Measurements from ENCODE around the gene DIP2B.
"Not testable (repeated sequence)": the region's sequence is repeated elsewhere in the genome, so short reads cannot be mapped to it uniquely, and the experiment has no call there.

DIP2B gene

DNA sequence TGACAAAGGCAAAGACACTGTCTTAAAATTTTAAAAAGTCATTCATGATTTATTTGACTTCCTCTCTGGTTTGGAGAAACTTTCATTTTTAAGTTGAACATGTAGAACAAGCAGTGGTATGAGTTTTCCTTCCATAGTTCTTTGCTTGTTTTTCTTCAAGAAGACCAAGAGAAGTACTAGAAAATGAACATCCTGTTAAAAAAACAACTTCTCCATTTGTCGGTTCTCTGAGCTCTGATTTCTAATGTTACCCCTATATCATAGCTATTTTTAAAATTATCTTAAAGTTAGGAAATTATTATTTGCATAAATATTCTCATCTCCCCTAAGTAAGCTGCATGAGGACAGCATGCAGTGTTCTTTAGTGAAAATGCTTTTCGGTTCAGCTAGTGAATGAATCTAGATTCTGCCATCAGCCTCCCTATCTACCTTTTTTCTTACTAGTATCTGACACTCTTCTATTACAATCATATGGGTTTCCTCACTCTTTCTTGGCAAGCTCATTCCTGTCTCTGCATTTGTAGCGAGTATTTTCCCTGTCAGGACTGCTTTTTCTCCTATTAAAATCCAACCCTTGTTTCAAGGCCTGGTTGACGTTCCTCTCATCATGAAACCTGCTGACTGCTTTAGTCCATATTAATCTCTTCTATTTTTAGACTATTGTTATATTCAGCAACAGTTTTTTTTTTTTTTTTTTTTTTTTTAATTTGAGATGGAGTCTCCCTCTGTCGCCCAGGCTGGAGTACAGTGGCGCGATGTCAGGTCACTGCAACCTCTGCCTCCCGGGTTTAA is 15.8 kb downstream of the DIP2B start:
- TF ChIP-seq, protein P1, sequence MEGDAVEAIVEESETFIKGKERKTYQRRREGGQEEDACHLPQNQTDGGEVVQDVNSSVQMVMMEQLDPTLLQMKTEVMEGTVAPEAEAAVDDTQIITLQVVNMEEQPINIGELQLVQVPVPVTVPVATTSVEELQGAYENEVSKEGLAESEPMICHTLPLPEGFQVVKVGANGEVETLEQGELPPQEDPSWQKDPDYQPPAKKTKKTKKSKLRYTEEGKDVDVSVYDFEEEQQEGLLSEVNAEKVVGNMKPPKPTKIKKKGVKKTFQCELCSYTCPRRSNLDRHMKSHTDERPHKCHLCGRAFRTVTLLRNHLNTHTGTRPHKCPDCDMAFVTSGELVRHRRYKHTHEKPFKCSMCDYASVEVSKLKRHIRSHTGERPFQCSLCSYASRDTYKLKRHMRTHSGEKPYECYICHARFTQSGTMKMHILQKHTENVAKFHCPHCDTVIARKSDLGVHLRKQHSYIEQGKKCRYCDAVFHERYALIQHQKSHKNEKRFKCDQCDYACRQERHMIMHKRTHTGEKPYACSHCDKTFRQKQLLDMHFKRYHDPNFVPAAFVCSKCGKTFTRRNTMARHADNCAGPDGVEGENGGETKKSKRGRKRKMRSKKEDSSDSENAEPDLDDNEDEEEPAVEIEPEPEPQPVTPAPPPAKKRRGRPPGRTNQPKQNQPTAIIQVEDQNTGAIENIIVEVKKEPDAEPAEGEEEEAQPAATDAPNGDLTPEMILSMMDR (IDR thresholded peaks at IDR 0.05; ENCODE audit: low read length, missing control alignments): no peak
- no peak for DNase-seq (ENCODE audit: low read depth)
- no peak overlapping the region for H3K4me3 ChIP-seq (replicated peaks; ENCODE audit: low read depth, low read length)

- H3K4me3 ChIP-seq (replicated peaks; ENCODE audit: low read depth, low read length); DNase-seq (ENCODE audit: low read depth): not testable (repeated sequence)
These were observed 17.0 kb downstream of the DIP2B start for GRCh38 chr12:50521781-50522180.

DNA sequence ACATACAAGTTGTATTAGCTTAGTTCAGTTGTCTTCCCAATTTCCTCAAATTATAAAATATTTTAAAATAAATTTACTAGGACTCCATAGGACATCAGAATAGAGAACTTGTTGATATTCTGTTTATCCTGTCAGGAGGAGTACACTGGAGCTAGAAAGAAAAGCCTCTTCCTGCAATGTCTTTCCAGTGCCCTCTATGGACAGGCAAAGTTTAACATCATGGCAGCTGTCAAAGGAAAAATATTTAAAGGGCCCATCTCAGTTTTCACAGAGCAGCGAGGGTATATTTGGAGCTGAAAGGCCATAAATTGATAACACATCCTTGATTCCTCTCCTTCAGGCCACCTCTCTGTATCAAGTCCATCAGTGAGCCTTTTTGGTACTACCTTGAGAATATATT is 19.0 kb downstream of the DIP2B start:
- no peak overlapping the region for H3K4me3 ChIP-seq (replicated peaks; ENCODE audit: low read depth, low read length)
- no peak for DNase-seq (ENCODE audit: low read depth)
- TF ChIP-seq, protein P1 (IDR thresholded peaks at IDR 0.05; ENCODE audit: low read length, missing control alignments): no peak

DNA sequence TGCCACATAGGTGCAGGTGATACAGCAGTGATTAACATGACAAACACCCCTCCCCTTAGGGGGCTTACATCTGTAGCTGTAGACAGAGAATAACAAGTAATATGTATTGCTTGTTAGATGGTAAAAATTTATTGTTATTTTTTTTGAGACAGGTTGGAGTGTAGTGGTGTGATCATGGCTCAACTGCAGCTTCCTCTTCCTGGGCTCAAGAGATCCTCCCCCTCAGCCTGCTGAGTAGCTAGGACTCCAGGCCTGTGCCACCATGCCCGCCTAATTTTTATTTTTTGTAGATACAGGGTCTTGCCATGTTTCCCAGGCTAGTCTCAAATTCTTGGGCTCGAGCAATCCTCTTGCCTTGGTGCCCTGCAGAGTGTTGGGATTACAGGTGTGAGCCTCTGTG is 19.8 kb downstream of the DIP2B start:
- TF ChIP-seq, protein P1 (IDR thresholded peaks at IDR 0.05; ENCODE audit: low read length, missing control alignments): no peak
- DNase-seq (ENCODE audit: low read depth): no peak
- H3K4me3 ChIP-seq (replicated peaks; ENCODE audit: low read depth, low read length): no peak overlapping the region

DNA sequence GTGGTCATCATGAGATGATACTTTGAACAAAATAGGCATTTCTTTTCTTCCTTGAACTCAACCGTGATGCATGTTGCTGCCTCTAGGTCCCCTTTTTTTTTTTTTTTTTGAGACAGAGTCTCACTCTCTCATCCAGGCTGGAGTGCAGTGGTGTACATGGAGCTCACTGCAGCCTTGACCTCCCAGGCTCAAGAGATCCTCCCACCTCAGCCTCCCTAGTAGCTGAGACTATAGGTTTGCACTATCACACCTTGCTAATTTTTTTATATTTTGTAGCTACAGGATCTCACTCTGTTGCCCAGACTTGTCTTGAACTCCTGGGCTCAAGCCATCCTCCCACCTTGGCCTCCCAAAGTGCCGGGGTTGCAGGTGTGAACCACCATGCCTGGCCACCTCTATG is 20.6 kb downstream of the DIP2B start:
- no peak for DNase-seq (ENCODE audit: low read depth)
- no peak overlapping the region for H3K4me3 ChIP-seq (replicated peaks; ENCODE audit: low read depth, low read length)
- TF ChIP-seq, protein P1 (IDR thresholded peaks at IDR 0.05; ENCODE audit: low read length, missing control alignments): no peak

- TF ChIP-seq, protein P1 (IDR thresholded peaks at IDR 0.05; ENCODE audit: low read length, missing control alignments): no peak
- no peak for DNase-seq (ENCODE audit: low read depth)
- H3K4me3 ChIP-seq (replicated peaks; ENCODE audit: low read depth, low read length): no peak overlapping the region
These were observed 22.6 kb downstream of the DIP2B start for GRCh38 chr12:50527359-50527726.

DNA sequence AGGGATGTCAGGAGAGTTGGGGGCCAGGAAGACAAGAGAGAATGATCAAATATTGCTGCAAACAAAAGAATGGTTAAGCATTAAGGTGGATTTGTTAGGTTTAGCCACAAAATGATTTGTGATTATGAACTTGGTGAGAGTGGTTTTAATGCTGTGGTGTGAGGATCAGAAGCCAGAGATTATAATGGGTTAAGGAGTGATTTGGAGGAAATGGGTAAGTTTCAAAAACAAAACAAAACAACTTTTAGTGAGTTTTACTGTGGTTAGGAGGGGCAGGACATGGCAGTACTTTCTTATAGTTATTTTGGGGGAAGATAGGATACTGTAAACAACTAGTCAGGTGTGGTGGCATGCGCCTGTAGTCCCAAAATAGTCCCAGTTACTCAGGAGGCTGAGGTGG is 24.0 kb downstream of the DIP2B start:
- no peak for DNase-seq (ENCODE audit: low read depth)
- no peak overlapping the region for H3K4me3 ChIP-seq (replicated peaks; ENCODE audit: low read depth, low read length)
- TF ChIP-seq, protein P1 (IDR thresholded peaks at IDR 0.05; ENCODE audit: low read length, missing control alignments): no peak
